Lower lobe of right lung (tissue), 2 donors: Measurements from ENCODE around the gene THEM5. TPM values are rescaled to one million over a fixed set of nuclear protein-coding genes. Genes with fewer than 3 reads are reported as not detected.

Experiments
- ATAC-seq, 2 donors: fragments of 200-7000 bp; cut with Tn5 transposase; one replicate each; pipeline ENCODE4 v1.9.1; 2020 to 2022; ENCODE audit warnings: mild to moderate bottlenecking in 2 of 2, moderate library complexity in 2 of 2
- DNase-seq: peaks from one replicate; pipeline ENCODE4 v3.0.0-alpha.2; 2020
- H3K27ac ChIP-seq: fragments of 200-600 bp; one replicate; pipeline ENCODE4 v1.8.0; 2022
- H3K27me3 ChIP-seq: fragments of 200-600 bp; one replicate; pipeline ENCODE4 v1.8.0; 2022; ENCODE audit warnings: low read depth
- H3K36me3 ChIP-seq: fragments of 200-600 bp; one replicate; pipeline ENCODE4 v1.8.0; 2022; ENCODE audit warnings: mild to moderate bottlenecking
- H3K4me1 ChIP-seq: fragments of 200-600 bp; one replicate; pipeline ENCODE4 v1.8.0; 2022
- H3K4me3 ChIP-seq: fragments of 200-600 bp; one replicate; pipeline ENCODE4 v1.8.0; 2022; ENCODE audit warnings: mild to moderate bottlenecking
- H3K9me3 ChIP-seq: fragments of 200-600 bp; one replicate; pipeline ENCODE4 v1.8.0; 2022
- CTCF ChIP-seq: fragments of 200-600 bp; IDR thresholded peaks from one replicate; pipeline ENCODE4 v1.8.0; 2022; ENCODE audit warnings: antibody characterized with exemption, mild to moderate bottlenecking
- intact Hi-C: fragments of 100-400 bp; cut with DNase I; formaldehyde crosslinking; loops from one replicate; pipeline ENCODE4 v1.11.0; 2022
- total RNA-seq: library from RNA; stranded (reverse); fragmentation: NEBNext Ultra II Directional; extraction: Animal tissue kit (Norgen Biotek cat#: 25700); gene quantifications from one replicate; pipeline ENCODE4 v1.2.1, GENCODE V29; 2021
- donor health status: DM: no; HTN: yes; CAD: no; lungs with severe emphysema.

Gene THEM5
- total RNA-seq, 1 donor from 2014 or later = not detected

GRCh38 chr1:151807131-151807530 lies 46.4 kb downstream of the THEM5 start:
- no peak for TF ChIP-seq CTCF
- no peaks in the 10 kb centered on the region for H3K9me3 ChIP-seq
- H3K36me3 ChIP-seq = no peaks in the 10 kb centered on the region
- intact Hi-C loops = no loop called here
- no peaks in the 10 kb centered on the region for H3K27me3 ChIP-seq
- H3K4me3 ChIP-seq = no peak overlapping the region
- no peaks in the 10 kb centered on the region for H3K4me1 ChIP-seq
- H3K27ac ChIP-seq = no peak overlapping the region
- no peak for ATAC-seq
- no peak for DNase-seq

GRCh38 chr1:151806170-151806569 lies 47.3 kb downstream of the THEM5 start:
- no peak overlapping the region for H3K27ac ChIP-seq
- intact Hi-C loops = no loop called here
- H3K9me3 ChIP-seq = no peaks in the 10 kb centered on the region
- H3K4me1 ChIP-seq = no peaks in the 10 kb centered on the region
- no peak for DNase-seq
- no peak for ATAC-seq
- H3K27me3 ChIP-seq = no peaks in the 10 kb centered on the region
- H3K4me3 ChIP-seq = no peak overlapping the region
- no peak for TF ChIP-seq CTCF
- no peaks in the 10 kb centered on the region for H3K36me3 ChIP-seq

GRCh38 chr1:151805066-151805820 lies 48.3 kb downstream of the THEM5 start, which contains the start of gene LINGO4:
LINGO4 (minus strand) TSS chr1:151805419; CDS start chr1:151802704, 2,715 bp downstream.
- Histone ChIP-seq H3K36me3 (no peaks in the 10 kb centered on the region), H3K4me1 (no peaks in the 10 kb centered on the region), H3K27me3 (no peaks in the 10 kb centered on the region), H3K27ac (no peak within 1 kb of the TSS), H3K4me3 (no peak within 1 kb of the TSS), H3K9me3 (no peaks in the 10 kb centered on the region)
- no peak for DNase-seq
- intact Hi-C loops = no loop called here
- ATAC-seq = no peak
- TF ChIP-seq CTCF = no peak

GRCh38 chr1:151803915-151804314 lies 49.6 kb downstream of the THEM5 start:
- Histone ChIP-seq H3K27ac (no peak overlapping the region), H3K36me3 (no peaks in the 10 kb centered on the region), H3K4me1 (no peaks in the 10 kb centered on the region), H3K9me3 (no peaks in the 10 kb centered on the region), H3K4me3 (no peak overlapping the region), H3K27me3 (no peaks in the 10 kb centered on the region)
- ATAC-seq (no peak), DNase-seq (no peak)
- intact Hi-C loops = no loop called here
- no peak for TF ChIP-seq CTCF

- Histone ChIP-seq H3K4me1 (no peaks in the 10 kb centered on the region), H3K36me3 (no peaks in the 10 kb centered on the region), H3K9me3 (no peaks in the 10 kb centered on the region), H3K4me3 (no peak overlapping the region), H3K27ac (no peak overlapping the region), H3K27me3 (no peaks in the 10 kb centered on the region)
- no peak for TF ChIP-seq CTCF
- ATAC-seq (no peak), DNase-seq (no peak)
- intact Hi-C loops = no loop called here
These were observed 50.3 kb downstream of the THEM5 start for GRCh38 chr1:151803164-151803563.
